WI38 (cell line): ENCODE measurements around the gene PLXNB2.
A peak's percentile ranks its signal among the peaks of the same experiment; 100 is the strongest.
"Not testable (repeated sequence)": the region's sequence is repeated elsewhere in the genome, so short reads cannot be mapped to it uniquely, and the experiment has no call there.

Source experiments
- H3K4me3 ChIP-seq: 2 replicates; pipeline ENCODE4 v1.5.1; 2011; ENCODE audit warnings: low read depth, mild to moderate bottlenecking, control low read depth, low read length
- TF ChIP-seq, protein P1 (sequence below): IDR thresholded peaks from 2 replicates; pipeline ENCODE4 v1.5.1; 2012; ENCODE audit warnings: low read depth, mild to moderate bottlenecking, control low read depth, low read length

PLXNB2 gene

DNA sequence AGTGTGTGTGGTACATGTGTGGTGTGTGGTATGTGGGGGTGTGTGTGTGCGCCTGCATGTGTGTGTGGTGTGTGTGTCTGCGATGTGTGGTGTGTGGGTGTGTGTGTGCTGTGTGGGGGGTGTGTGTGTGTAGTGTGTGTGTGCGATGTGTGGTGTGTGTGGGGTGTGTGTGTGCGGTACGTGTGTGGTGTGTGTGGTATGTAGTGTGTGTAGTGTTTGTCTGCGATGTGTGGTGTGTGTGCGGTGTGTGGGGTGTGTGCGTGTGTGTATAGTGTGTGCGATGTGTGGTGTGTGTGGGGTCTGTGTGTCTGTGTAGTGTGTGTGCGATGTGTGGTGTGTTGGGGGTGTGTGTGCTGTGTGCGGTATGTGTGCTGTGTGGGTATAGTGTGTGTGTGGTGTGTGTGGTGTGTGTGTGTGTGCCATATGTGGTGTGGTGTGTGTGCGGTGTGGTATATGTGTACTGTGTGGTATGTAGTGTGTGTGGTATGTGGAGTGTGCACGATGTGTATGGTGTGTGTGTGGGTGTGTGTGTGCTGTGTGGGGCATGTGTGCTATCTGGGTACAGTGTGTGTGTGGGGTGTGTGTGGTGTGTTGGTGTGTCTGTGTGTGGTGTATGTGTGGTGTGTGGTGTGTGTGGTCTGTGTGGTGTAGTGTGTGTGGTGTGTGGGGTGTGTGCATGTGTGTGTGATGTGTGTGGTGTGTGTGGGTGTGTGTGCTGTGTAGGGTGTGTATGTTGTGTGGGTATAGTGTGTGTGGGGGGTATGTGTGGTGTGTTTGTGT lies 30.0 kb upstream of the PLXNB2 start:
- TF ChIP-seq, protein P1, sequence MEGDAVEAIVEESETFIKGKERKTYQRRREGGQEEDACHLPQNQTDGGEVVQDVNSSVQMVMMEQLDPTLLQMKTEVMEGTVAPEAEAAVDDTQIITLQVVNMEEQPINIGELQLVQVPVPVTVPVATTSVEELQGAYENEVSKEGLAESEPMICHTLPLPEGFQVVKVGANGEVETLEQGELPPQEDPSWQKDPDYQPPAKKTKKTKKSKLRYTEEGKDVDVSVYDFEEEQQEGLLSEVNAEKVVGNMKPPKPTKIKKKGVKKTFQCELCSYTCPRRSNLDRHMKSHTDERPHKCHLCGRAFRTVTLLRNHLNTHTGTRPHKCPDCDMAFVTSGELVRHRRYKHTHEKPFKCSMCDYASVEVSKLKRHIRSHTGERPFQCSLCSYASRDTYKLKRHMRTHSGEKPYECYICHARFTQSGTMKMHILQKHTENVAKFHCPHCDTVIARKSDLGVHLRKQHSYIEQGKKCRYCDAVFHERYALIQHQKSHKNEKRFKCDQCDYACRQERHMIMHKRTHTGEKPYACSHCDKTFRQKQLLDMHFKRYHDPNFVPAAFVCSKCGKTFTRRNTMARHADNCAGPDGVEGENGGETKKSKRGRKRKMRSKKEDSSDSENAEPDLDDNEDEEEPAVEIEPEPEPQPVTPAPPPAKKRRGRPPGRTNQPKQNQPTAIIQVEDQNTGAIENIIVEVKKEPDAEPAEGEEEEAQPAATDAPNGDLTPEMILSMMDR: no peak

DNA sequence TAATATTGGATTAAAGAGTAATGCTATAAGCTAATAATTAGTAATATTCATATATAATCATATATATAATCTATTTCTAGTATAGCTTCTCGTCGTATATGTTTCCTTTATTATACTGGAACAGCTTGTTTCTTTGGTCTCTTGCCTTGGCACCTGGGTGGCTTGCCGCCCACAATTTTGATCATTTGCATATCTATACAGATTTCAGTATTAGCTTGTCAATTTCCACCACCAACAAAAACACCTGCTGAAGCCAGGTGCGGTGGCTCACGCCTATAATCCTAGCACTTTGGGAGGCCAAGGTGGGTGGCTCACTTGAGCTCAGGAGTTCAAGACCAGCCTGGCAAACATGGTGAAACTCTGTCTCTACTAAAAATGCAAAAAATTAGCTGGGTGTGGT lies 27.0 kb upstream of the PLXNB2 start:
- H3K4me3 ChIP-seq: not testable (repeated sequence)

More for the DNA sequence above, 30.0 kb upstream of the PLXNB2 start:
- H3K4me3 ChIP-seq: no peak overlapping the region

GRCh38 chr22:50329236-50329635 lies 21.8 kb upstream of the PLXNB2 start:
- no peak overlapping the region for H3K4me3 ChIP-seq
- TF ChIP-seq, protein P1: no peak

GRCh38 chr22:50327711-50328019 lies 20.2 kb upstream of the PLXNB2 start:
- peak overlapping the region; percentile 62 for H3K4me3 ChIP-seq
- TF ChIP-seq, protein P1: no peak

DNA sequence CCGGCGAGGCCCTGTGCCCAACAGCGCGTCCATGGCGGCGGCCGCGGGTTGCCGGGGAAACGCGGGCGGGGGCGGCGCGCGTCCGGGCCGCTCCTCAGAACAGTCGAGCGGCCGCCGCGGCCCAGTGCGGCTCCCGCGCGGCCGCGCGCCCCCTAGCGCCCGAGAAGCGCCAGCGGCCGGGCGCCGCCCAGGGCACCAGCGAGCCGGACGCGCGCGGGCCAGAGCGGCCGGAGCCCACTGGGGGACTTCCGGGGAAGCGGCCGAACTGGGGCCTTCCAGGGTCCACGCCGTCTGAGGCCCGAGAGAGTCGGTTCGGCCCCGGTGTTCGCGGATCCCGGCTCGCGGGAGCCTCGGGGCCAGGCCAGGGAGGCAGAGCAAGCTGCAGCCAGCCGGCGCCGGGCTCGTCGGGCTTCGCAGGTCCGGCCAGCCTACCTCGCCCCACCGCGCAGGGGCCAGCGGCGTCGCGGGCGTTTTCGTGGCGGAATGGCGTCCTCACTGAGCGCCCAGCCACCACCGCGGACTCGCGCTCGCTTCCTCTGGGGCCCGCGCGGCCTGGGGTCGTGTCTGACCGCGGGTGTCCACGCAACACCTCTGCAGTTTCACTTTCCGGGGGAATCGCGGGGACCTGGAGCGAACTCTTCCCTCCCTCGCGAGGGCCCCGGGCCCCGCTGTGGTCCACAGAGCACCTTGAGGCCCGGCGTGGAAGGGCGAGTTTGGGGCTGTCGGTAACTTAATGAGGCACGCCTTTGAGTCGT lies 19.7 kb upstream of the PLXNB2 start, which contains the start of gene DENND6B:
DENND6B (minus strand) TSS at position 57 of the 755 bp plus-strand sequence; CDS start at position 33, 24 bp downstream.
- TF ChIP-seq, protein P1: no peak
- peak within 1 kb of the TSS; percentile 62 for H3K4me3 ChIP-seq

DNA sequence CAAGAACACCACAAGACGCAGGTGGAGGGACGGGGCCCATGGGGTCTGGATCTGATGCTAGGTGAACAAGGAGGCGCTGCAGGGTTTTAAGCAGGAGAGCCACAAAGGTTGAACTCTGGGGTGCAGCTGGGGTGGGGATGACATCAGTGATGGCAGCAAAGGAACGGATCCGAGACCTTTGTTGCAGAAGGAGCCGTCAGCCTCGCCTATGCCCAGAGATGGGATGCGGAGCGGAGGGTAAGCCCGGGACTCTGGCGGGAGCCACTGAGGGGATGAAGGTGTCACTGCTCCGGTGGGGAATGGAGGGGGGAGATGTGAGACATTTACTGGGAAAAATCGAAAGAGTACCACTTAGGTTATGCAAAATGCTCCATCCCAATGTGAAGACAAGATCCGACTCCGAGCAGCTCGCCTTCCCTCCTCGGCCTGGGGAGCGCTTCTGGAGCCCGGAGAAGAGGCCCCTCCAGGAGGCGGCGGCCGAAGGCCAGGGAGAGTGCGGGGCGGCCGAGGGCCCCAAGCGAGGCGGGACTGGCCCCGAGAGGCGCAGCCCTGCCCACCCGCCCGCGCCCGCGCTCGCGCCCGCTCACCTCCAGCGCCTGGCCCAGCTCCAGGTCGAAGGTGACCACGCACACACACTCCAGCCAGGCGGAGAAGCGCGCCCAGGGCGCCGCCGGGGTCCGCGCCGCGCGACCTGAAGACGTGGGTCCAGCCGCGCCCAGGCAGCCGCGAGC lies 18.9 kb upstream of the PLXNB2 start:
- H3K4me3 ChIP-seq: peak overlapping the region; percentile 62
- TF ChIP-seq, protein P1: no peak

GRCh38 chr22:50325444-50326224 lies 18.2 kb upstream of the PLXNB2 start:
- peak overlapping the region; percentile 62 for H3K4me3 ChIP-seq

More at GRCh38 chr22:50325444-50326224, 18.2 kb upstream of the PLXNB2 start:
- TF ChIP-seq, protein P1: no peak
